H1 (cell line): ENCODE measurements around the gene CALR.

Experiments
- CEBPB ChIP-seq: IDR thresholded peaks from 2 replicates; pipeline ENCODE4 v1.6.1; 2012; ENCODE audit warnings: low read depth, low read length
- CTCF ChIP-seq, 3 experiments: IDR thresholded peaks; 1 replicate in 2 of 3; 2 replicates in 1 of 3; pipeline versions ENCODE4 v1.5.1 to v1.6.1; 2011; ENCODE audit warnings: low read length in 3 of 3, mild to moderate bottlenecking in 3 of 3, inconsistent platforms in 2 of 3, low read depth in 1 of 3, moderate library complexity in 1 of 3; ENCODE audit not compliant: insufficient read depth in 1 of 3; ENCODE audit errors: control extremely low read depth in 1 of 3
- EP300 ChIP-seq, 2 experiments: IDR thresholded peaks; 1 replicate in 1 of 2; 2 replicates in 1 of 2; pipeline ENCODE4 v1.6.1; 2011 to 2012; ENCODE audit warnings: low read depth in 2 of 2, low read length in 2 of 2, mild to moderate bottlenecking in 2 of 2, borderline replicate concordance in 1 of 2, inconsistent platforms in 1 of 2, moderate library complexity in 1 of 2
- GTF2F1 ChIP-seq: IDR thresholded peaks from 2 replicates; pipeline ENCODE4 v1.6.1; 2012; ENCODE audit warnings: low read depth, low read length, improper control_type of control experiment, borderline replicate concordance
- MAX ChIP-seq: IDR thresholded peaks from 2 replicates; pipeline ENCODE4 v1.6.1; 2012; ENCODE audit warnings: inconsistent platforms
- NRF1 ChIP-seq: IDR thresholded peaks from 2 replicates; pipeline ENCODE4 v1.6.1; 2011; ENCODE audit warnings: mild to moderate bottlenecking, low read depth, low read length, improper control_type of control experiment
- POLR2AphosphoS5 ChIP-seq: IDR thresholded peaks from 2 replicates; pipeline ENCODE4 v1.6.1; 2011; ENCODE audit warnings: low read depth, low read length
- RBBP5 ChIP-seq: IDR thresholded peaks from 2 replicates; pipeline ENCODE4 v1.7.1; 2012; ENCODE audit warnings: low read depth, mild to moderate bottlenecking, inconsistent platforms, low read length, moderate library complexity, borderline replicate concordance
- SIN3A ChIP-seq, 2 experiments: IDR thresholded peaks in 1 of 2; conservative IDR thresholded peaks in 1 of 2; 2 replicates each; pipeline ENCODE4 v1.6.1; 2011 to 2012; ENCODE audit warnings: low read length in 2 of 2, improper control_type of control experiment in 1 of 2, low read depth in 1 of 2, mild to moderate bottlenecking in 1 of 2
- SRF ChIP-seq: IDR thresholded peaks from 2 replicates; pipeline ENCODE4 v1.6.1; 2011; ENCODE audit warnings: mild to moderate bottlenecking, low read depth, low read length, moderate library complexity
- TBP ChIP-seq: IDR thresholded peaks from 2 replicates; pipeline ENCODE4 v1.6.1; 2011; ENCODE audit warnings: low read depth, low read length, improper control_type of control experiment
- YY1 ChIP-seq: IDR thresholded peaks from 2 replicates; pipeline ENCODE4 v1.6.1; 2011; ENCODE audit warnings: low read depth, mild to moderate bottlenecking, low read length

- no peak for TF ChIP-seq CTCF (IDR thresholded peaks at IDR 0.05; ENCODE audit: control extremely low read depth in 1 of 3, insufficient read depth in 1 of 3, low read depth in 1 of 3, low read length in 3 of 3)
- TF ChIP-seq POLR2AphosphoS5 = no peak
- TF ChIP-seq NRF1 = no peak
- no peak for TF ChIP-seq SIN3A (conservative IDR thresholded peaks at IDR 0.05 in 1 of 2, IDR thresholded peaks at IDR 0.05 in 1 of 2; ENCODE audit: low read depth in 1 of 2, low read length in 2 of 2)
- no peak for TF ChIP-seq SRF
- TF ChIP-seq TBP = no peak
- no peak for TF ChIP-seq GTF2F1
- no peak for TF ChIP-seq RBBP5
- no peak for TF ChIP-seq MAX
- no peak for TF ChIP-seq EP300 (IDR thresholded peaks at IDR 0.05; ENCODE audit: borderline replicate concordance in 1 of 2, low read depth in 2 of 2, low read length in 2 of 2)
- TF ChIP-seq CEBPB = no peak
- TF ChIP-seq YY1 = no peak
Observed at GRCh38 chr19:12921047-12921446, 17.4 kb upstream of the CALR start.
